ENCODE results near the gene MIDN.
A peak's percentile ranks its signal among the peaks of the same experiment; 100 is the strongest.
"Not testable (repeated sequence)": the region's sequence is repeated elsewhere in the genome, so short reads cannot be mapped to it uniquely, and the experiment has no call there.

MIDN gene

DNA sequence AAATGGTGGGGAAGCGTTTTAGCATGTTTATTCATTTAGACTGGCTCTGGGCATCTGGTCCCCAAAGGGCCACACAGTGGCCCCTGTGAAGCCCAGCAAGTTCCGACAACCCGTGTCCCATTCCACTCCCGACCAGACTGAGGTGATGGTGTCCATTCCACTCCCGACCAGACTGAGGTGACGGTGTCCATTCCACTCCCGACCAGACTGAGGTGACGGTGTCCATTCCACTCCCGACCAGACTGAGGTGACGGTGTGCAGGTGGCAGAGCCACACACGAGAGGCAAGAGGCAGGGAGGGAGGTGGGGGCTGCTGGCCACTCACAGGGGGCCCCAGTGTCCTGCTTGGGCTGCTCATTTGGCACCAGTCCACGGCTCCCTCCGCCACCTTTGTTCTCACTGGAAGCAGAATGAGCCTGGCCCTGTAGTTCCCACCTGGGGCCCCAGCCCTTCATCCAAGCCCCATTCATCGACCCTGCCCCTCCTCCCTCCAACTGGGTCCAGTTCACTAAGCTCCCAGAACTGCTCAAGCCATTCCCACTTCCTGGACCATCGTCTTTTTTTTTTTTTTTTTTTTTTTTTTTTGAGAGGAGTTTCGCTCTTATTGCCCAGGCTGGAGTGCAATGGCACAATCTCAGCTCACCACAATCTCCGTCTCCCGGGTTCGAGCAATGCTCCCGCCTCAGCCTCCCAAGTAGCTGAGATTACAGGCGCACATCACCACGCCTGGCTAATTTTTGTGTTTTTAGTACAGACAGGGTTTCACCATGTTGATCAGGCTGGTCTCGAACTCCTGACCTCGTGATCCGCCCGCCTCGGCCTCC lies 1.9 kb upstream of the MIDN start:
- not testable (repeated sequence) for DNase-seq (ENCODE audit: low spot score)

GRCh38 chr19:1247748-1248138 lies 640 bp upstream of the MIDN start:
- no peak for DNase-seq (ENCODE audit: low spot score)

DNA sequence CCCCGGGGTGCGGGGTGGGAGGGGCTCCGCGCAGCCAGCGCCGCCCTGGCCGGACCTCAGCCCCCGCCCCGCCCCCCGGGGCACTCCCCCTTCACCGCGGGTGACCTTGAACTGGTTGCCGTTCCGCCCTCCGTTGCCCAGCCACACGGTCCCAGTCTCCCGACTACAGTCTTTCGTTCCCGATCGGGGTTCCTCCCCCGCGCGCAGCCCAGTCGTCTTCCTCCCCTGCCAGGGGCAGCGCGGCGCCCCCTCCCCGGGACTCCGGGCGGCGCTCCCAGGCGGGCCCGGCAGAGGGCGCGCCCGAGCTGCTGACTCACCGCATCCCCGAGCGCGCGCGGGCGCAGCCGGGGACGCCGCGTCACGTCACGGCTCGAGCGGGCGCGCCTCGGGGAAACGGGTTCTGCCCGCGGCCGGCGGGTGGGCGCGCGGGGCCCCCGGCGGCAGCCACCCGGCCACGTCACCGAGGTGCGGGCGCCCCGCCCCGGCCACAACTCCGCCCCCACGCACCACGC lies 459 bp downstream of the MIDN start:
- peak; percentile 82 for DNase-seq (ENCODE audit: low spot score)

GRCh38 chr19:1249298-1249989 lies 1.1 kb downstream of the MIDN start:
- peak; percentile 93 for DNase-seq (ENCODE audit: low spot score)

DNA sequence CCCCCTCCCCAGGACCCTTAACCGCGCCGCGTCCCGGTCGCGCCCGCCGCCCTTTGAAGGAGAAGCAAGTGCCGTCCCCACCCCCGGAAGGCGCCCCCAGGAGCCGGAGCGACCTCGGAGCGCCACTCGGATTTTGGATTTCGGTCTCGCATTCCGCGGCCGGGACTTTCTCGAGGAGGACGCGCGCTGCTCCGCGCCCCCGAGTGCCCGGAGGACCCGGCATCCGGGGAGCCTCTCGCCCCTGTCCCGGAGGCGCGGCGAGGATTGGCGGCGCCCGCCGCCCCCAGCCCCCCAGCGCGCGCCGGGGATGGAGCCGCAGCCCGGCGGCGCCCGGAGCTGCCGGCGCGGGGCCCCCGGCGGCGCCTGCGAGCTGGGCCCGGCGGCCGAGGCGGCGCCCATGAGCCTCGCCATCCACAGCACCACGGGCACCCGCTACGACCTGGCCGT lies 1.6 kb downstream of the MIDN start:
- DNase-seq (ENCODE audit: low spot score) = no peak

DNA sequence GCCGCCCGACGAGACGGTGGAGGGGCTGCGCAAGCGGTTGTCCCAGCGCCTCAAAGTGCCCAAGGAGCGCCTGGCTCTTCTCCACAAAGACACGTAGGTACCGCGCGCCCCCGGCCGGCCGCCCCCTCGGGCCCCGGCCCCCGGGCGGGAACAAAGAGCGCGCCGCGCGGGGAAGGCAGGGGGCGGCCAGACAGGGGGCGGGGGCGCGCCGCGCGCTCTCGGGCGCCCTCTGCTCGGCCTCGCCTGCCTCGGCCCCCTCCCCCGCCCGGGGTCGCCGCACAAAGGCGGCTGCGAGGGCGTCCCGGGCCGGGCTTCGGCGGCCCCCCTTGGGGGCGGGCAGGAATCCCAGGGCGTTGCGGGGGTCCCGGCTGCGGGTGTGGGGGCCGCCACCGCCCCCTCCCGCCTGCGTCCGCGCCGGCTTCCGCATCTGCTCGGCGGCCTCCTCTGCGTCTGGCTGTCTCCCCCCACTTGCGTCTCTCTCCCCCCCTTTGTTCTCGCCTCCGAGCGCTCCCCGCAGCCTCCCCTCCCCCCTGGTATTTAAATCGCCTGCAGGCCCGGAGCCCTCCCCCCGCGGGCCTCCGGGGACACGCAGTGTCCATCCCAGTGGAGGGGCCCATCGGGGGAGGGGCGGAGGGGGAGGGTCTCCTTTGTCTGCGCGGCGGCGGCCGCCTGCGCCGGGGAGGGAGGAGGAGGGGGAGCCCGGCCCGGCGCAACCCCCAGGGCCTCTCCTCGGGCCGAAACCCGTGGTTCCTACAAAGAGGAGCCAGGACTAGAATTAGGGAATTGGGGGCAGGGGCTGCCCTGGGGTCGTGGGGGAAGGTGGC lies 2.3 kb downstream of the MIDN start:
- DNase-seq (ENCODE audit: low spot score) = no peak

- peak; percentile 59 for DNase-seq (ENCODE audit: low spot score)
Measured at GRCh38 chr19:1251330-1252220, 3.2 kb downstream of the MIDN start.

GRCh38 chr19:1252221-1252820 lies 3.9 kb downstream of the MIDN start:
- peak; percentile 56 for DNase-seq (ENCODE audit: low spot score)

- DNase-seq (ENCODE audit: low spot score) = peak; percentile 75
Measured at GRCh38 chr19:1252821-1253513, 4.6 kb downstream of the MIDN start.

- no peak for DNase-seq (ENCODE audit: low spot score)
Measured at GRCh38 chr19:1253514-1254080, 5.2 kb downstream of the MIDN start.

DNA sequence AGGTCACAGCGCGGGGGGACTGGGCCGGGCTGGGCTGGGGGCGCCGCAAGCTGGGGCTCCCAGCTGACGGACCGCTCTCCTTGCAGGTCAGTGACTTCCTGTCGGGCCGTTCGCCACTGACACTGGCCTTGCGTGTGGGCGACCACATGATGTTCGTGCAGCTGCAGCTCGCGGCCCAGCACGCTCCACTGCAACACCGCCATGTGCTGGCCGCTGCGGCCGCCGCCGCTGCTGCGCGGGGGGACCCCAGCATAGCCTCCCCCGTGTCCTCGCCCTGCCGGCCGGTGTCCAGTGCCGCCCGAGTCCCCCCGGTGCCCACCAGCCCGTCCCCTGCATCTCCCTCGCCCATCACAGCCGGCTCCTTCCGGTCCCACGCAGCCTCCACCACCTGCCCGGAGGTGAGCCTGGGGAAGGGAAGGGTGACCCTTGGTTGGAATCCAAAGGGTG lies 5.7 kb downstream of the MIDN start:
- no peak for DNase-seq (ENCODE audit: low spot score)

- no peak for DNase-seq (ENCODE audit: low spot score)
Measured at GRCh38 chr19:1254530-1255185, 6.3 kb downstream of the MIDN start.

DNA sequence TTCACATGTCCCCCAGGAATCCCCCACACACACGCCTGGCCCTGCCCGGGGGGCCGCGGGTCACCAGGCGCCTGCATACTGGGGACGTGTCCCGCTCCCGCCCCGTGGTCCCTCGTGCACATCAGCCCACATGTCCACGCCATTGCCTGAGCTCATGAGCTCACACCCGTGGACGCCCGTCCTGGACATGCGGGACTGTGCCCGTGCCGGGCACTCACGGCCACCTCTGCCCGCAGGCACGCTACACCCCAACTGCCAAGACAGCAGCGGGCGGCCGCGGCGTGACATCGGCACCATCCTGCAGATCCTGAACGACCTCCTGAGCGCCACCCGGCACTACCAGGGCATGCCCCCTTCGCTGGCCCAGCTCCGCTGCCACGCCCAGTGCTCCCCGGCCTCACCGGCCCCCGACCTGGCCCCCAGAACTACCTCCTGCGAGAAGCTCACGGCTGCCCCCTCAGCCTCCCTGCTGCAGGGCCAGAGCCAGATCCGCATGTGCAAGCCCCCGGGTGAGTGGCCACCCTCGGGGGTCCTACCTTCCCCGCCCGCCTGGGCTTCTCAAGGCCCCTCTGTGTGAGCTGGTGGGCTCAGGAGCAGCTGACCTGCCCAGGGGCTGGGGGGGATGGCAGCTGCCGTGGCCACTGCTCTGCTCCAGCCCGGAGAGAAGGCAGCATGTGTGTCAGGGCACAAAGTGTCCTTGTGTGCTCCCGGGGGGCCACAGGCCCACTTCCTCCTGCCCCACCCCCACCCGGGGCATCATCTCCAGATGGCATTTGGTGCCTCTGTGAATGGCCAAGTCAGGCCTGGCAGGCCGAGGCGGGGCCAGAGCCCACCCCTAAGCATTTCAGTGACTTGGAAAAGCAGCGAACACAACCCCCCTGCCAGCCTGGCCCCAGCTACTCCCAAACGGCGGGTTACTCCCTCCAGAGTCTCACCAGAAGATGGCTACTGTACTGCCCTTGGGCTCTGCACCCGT lies 7.1 kb downstream of the MIDN start:
- DNase-seq (ENCODE audit: low spot score) = no peak

DNA sequence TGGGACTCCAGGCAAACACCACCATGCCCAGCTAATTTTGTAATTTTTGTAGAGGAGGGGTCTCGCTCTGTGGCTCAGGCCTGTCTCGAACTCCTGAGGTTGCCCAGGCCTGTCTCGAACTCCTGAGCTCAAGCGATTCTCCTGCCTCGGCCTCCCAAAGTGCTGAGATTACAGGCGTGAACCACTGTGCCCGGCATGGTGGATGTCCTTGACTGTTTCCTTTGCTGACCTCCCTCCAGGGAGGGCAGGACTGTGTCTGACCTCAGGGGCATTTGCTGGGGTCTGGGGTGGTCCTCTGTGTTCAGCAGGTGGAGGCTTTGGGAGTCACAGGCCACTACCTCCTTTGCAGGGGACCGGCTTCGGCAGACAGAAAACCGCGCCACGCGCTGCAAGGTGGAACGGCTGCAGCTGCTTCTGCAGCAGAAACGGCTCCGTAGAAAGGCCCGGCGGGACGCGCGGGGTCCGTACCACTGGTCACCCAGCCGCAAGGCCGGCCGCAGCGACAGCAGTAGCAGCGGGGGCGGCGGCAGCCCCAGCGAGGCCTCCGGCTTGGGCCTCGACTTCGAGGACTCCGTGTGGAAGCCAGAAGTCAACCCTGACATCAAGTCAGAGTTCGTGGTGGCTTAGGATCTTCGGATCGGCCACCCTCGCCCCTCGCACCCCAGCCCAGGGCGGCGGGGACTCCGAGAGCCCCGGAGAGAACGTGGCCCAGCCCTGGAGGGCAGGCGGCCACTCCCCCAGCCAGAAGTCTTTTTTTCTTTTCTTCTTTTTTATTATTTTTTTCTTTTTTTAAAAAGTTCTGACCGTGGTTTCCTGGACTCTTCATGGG lies 8.5 kb downstream of the MIDN start:
- no peak for DNase-seq (ENCODE audit: low spot score)

GRCh38 chr19:1257475-1258162 lies 9.2 kb downstream of the MIDN start:
- no peak for DNase-seq (ENCODE audit: low spot score)

- DNase-seq (ENCODE audit: low spot score) = no peak
Measured at GRCh38 chr19:1258163-1258492, 9.7 kb downstream of the MIDN start.

Data from hematopoietic multipotent progenitor cell treated with erythropoietin and hydrocortisone succinate and interleukin-3 and kit ligand, for 15 days (in vitro differentiated cells).